ENCODE data around the gene ZKSCAN1.
"Not testable (repeated sequence)": the region's sequence is repeated elsewhere in the genome, so short reads cannot be mapped to it uniquely, and the experiment has no call there.

GRCh38 chr7:99980448-99980872 lies 34.9 kb upstream of the ZKSCAN1 start:
- TF ChIP-seq CTCF (conservative IDR thresholded peaks at IDR 0.05); EZH2 (IDR thresholded peaks at IDR 0.05; ENCODE audit: low read depth): not testable (repeated sequence)

Data from PC-9 (cell line).